GM21825 (cell line): Measurements from ENCODE around the gene ENOX1.

Experiments
- ATAC-seq: cut with Tn5 transposase; IDR thresholded peaks from one replicate; pipeline ENCODE4 v1.9.1; 2021; ENCODE audit warnings: mild to moderate bottlenecking, moderate library complexity; ENCODE audit not compliant: unreplicated experiment

ENOX1 gene

GRCh38 chr13:43785650-43786471 lies 911 bp downstream of the ENOX1 start:
- ATAC-seq = no peak

- ATAC-seq = no peak
Measured at GRCh38 chr13:43785261-43785649, 1.5 kb downstream of the ENOX1 start.

GRCh38 chr13:43784496-43784895 lies 2.3 kb downstream of the ENOX1 start:
- ATAC-seq = no peak

- no peak for ATAC-seq
Measured at GRCh38 chr13:43783820-43784219, 3.0 kb downstream of the ENOX1 start.

GRCh38 chr13:43782686-43783085 lies 4.1 kb downstream of the ENOX1 start:
- ATAC-seq = no peak

- no peak for ATAC-seq
Measured at GRCh38 chr13:43780666-43781065, 6.1 kb downstream of the ENOX1 start.

- no peak for ATAC-seq
Measured at GRCh38 chr13:43776501-43777079, 10.2 kb downstream of the ENOX1 start.

- no peak for ATAC-seq
Measured at GRCh38 chr13:43776006-43776405, 10.8 kb downstream of the ENOX1 start.

- no peak for ATAC-seq
Measured at GRCh38 chr13:43773602-43774001, 13.2 kb downstream of the ENOX1 start.

GRCh38 chr13:43770871-43771270 lies 15.9 kb downstream of the ENOX1 start:
- no peak for ATAC-seq

- ATAC-seq = no peak
Measured at GRCh38 chr13:43769529-43769928, 17.2 kb downstream of the ENOX1 start.

- no peak for ATAC-seq
Measured at GRCh38 chr13:43767341-43767931, 19.3 kb downstream of the ENOX1 start.

- ATAC-seq = no peak
Measured at GRCh38 chr13:43766725-43767124, 20.0 kb downstream of the ENOX1 start.

- no peak for ATAC-seq
Measured at GRCh38 chr13:43764349-43764748, 22.4 kb downstream of the ENOX1 start.

GRCh38 chr13:43763143-43763759 lies 23.5 kb downstream of the ENOX1 start:
- no peak for ATAC-seq

GRCh38 chr13:43761616-43762315 lies 25.0 kb downstream of the ENOX1 start:
- ATAC-seq = no peak

- ATAC-seq = no peak
Measured at GRCh38 chr13:43760257-43760656, 26.5 kb downstream of the ENOX1 start.

- ATAC-seq = no peak
Measured at GRCh38 chr13:43758834-43759233, 27.9 kb downstream of the ENOX1 start.

- ATAC-seq = no peak
Measured at GRCh38 chr13:43757266-43757665, 29.5 kb downstream of the ENOX1 start.

GRCh38 chr13:43755844-43756243 lies 30.9 kb downstream of the ENOX1 start:
- no peak for ATAC-seq

GRCh38 chr13:43751624-43752023 lies 35.1 kb downstream of the ENOX1 start:
- no peak for ATAC-seq
